Retinal pigment epithelial cell (primary cell): ENCODE results near the gene SH3BP2.

Experiments used
- DNase-seq: peaks from one replicate; pipeline ENCODE4 v3.0.0-alpha.2; 2010; ENCODE audit warnings: low read depth
- H3K4me3 ChIP-seq: 2 replicates; pipeline ENCODE4 v1.5.1; 2011; ENCODE audit warnings: mild to moderate bottlenecking, low read length, control low read depth, moderate library complexity
- TF ChIP-seq, protein P1 (sequence below): conservative IDR thresholded peaks from 2 replicates; pipeline ENCODE4 v1.5.1; 2011; ENCODE audit warnings: low read depth, low read length, control low read depth, inconsistent platforms

The SH3BP2 gene

DNA sequence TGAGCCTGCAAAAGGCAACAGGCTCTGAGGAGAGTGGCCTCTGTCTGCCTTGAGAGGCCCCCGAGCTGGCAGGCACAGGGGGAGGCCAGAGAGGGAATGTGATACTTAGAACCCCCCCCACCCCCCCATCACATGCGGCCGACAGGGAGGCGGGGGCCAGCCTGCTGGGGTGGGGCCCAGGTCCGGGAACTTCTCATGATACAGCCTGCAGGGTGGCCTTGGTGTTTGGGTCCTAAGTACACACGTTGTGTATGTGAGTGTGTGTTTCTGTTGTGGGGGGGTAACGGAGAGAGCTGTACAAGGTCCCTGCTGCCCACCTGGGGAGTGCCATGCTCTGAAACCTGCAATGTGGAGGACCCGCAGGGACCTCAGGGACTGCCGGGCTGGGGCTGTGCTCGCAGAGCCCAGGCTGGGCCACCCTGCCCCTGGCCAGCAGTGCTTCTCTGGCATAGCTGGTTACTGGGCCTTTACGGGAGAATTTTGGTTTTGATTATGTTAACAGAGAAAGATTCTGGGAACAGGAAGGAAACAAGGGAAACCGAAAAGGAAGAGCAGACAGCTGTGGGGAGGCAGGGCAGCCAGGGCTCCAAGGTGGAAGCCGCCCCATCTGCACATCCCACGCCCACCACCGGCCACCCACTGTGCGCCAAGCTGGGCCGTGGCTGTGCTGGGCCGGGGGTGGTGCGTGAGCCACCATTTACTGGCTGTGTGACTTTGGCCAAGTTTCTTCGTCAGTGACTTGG is 19.9 kb downstream of the SH3BP2 start:
- peak overlapping the region; percentile 21 for H3K4me3 ChIP-seq
- no peak for DNase-seq
- TF ChIP-seq, protein P1, sequence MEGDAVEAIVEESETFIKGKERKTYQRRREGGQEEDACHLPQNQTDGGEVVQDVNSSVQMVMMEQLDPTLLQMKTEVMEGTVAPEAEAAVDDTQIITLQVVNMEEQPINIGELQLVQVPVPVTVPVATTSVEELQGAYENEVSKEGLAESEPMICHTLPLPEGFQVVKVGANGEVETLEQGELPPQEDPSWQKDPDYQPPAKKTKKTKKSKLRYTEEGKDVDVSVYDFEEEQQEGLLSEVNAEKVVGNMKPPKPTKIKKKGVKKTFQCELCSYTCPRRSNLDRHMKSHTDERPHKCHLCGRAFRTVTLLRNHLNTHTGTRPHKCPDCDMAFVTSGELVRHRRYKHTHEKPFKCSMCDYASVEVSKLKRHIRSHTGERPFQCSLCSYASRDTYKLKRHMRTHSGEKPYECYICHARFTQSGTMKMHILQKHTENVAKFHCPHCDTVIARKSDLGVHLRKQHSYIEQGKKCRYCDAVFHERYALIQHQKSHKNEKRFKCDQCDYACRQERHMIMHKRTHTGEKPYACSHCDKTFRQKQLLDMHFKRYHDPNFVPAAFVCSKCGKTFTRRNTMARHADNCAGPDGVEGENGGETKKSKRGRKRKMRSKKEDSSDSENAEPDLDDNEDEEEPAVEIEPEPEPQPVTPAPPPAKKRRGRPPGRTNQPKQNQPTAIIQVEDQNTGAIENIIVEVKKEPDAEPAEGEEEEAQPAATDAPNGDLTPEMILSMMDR = no peak

- no peak for DNase-seq
- TF ChIP-seq, protein P1 = no peak
- no peak overlapping the region for H3K4me3 ChIP-seq
Observed at GRCh38 chr4:2813446-2814405, 20.8 kb downstream of the SH3BP2 start.

GRCh38 chr4:2814627-2815270 is 21.9 kb downstream of the SH3BP2 start:
- H3K4me3 ChIP-seq = no peak overlapping the region
- DNase-seq = no peak
- TF ChIP-seq, protein P1 = no peak

GRCh38 chr4:2816401-2816954 is 23.6 kb downstream of the SH3BP2 start:
- no peak for DNase-seq
- H3K4me3 ChIP-seq = no peak overlapping the region
- TF ChIP-seq, protein P1 = no peak

DNA sequence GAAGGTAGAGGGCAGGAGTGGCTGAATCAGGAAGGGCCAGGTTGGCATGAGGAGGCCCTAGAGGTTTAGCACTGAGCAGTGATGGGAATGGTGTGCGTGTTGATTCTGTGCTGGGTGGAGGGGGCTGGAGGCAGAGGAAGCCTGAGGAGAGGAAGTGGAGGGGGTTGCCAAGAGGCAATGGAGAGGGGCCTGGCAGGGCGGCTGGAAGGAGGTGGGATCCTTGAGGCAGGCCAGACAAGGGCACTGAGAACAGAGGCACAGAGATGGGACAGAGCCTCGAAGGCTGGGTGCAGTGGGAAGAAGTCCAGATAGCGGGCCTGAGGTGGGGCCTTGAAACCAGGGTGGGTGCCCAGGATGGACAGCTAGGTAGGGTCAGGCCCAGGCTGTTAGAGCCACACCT is 24.3 kb downstream of the SH3BP2 start:
- no peak overlapping the region for H3K4me3 ChIP-seq
- DNase-seq = no peak
- TF ChIP-seq, protein P1 = no peak

DNA sequence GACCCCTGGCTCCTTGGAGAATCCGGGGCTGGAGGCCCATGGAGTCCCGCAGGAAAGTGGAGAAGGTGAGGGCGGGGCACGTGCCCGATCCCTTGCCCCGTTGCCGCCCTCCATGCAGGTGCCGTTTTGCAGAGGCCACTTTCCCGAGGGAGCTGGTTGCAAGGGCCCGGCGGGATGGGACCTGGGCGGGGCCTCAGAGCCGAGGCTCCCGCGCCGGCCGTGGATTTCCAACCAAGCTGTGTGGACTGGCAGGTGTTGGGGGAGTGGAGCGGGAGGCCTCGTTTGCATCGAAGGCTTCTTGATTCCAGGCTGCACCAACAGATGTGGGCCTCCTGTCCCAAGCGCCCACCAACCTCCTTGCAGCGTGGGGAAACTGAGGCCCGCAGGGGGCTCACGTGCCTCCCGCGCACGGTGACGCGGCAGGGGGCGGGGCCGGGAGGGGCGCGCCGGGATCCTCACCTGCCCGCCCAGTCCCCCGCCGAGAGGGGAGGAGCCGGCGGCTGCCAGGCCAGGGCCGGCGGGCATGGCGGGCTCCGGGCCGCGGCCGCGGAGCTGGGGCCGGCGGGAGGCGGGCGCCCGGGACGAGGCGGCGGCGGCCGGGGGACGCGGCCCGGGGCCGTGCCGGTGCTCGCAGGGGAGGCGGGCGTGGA is 24.9 kb downstream of the SH3BP2 start:
- DNase-seq = no peak
- TF ChIP-seq, protein P1 = no peak
- peak overlapping the region; percentile 62 for H3K4me3 ChIP-seq
